GM03348 (cell line): Measurements from ENCODE around the gene GJD2.
A peak's percentile ranks its signal among the peaks of the same experiment; 100 is the strongest.

ENCODE experiments used
- DNase-seq: peaks from one replicate; pipeline ENCODE4 v3.0.0; 2012; ENCODE audit warnings: low spot score

Gene GJD2

GRCh38 chr15:34773013-34773412 is 18.2 kb upstream of the GJD2 start:
- DNase-seq: no peak

- no peak for DNase-seq
Observed at GRCh38 chr15:34772312-34772711, 17.5 kb upstream of the GJD2 start.

GRCh38 chr15:34769711-34770110 is 14.9 kb upstream of the GJD2 start:
- no peak for DNase-seq

- no peak for DNase-seq
Observed at GRCh38 chr15:34768530-34768929, 13.7 kb upstream of the GJD2 start.

- no peak for DNase-seq
Observed at GRCh38 chr15:34765741-34766140, 10.9 kb upstream of the GJD2 start.

- no peak for DNase-seq
Observed at GRCh38 chr15:34760909-34761308, 6.1 kb upstream of the GJD2 start.

- DNase-seq: no peak
Observed at GRCh38 chr15:34759992-34760391, 5.2 kb upstream of the GJD2 start.

GRCh38 chr15:34759347-34759746 is 4.5 kb upstream of the GJD2 start:
- no peak for DNase-seq

GRCh38 chr15:34757262-34757661 is 2.5 kb upstream of the GJD2 start:
- no peak for DNase-seq

- no peak for DNase-seq
Observed at GRCh38 chr15:34755419-34755773, 598 bp upstream of the GJD2 start.

- no peak for DNase-seq
Observed at GRCh38 chr15:34754171-34754601, 612 bp downstream of the GJD2 start.

- peak; percentile 81 for DNase-seq
Observed at GRCh38 chr15:34753236-34753894, 1.4 kb downstream of the GJD2 start.

GRCh38 chr15:34749691-34750090 is 5.1 kb downstream of the GJD2 start:
- no peak for DNase-seq

- DNase-seq: no peak
Observed at GRCh38 chr15:34739346-34739745, 15.5 kb downstream of the GJD2 start.

- DNase-seq: no peak
Observed at GRCh38 chr15:34738002-34738401, 16.8 kb downstream of the GJD2 start.

GRCh38 chr15:34737477-34737876 is 17.3 kb downstream of the GJD2 start:
- DNase-seq: peak; percentile 42

- no peak for DNase-seq
Observed at GRCh38 chr15:34734303-34734702, 20.5 kb downstream of the GJD2 start.

GRCh38 chr15:34733621-34734020 is 21.2 kb downstream of the GJD2 start:
- DNase-seq: no peak

GRCh38 chr15:34732430-34732829 is 22.4 kb downstream of the GJD2 start:
- no peak for DNase-seq

- no peak for DNase-seq
Observed at GRCh38 chr15:34730701-34731100, 24.1 kb downstream of the GJD2 start.

GRCh38 chr15:34729886-34730285 is 24.9 kb downstream of the GJD2 start:
- no peak for DNase-seq

GRCh38 chr15:34729056-34729455 is 25.7 kb downstream of the GJD2 start:
- no peak for DNase-seq

- DNase-seq: peak; percentile 73
Observed at GRCh38 chr15:34726406-34727100, 28.2 kb downstream of the GJD2 start.

- peak; percentile 43 for DNase-seq
Observed at GRCh38 chr15:34725556-34725955, 29.2 kb downstream of the GJD2 start.
